GM12864 (cell line): ENCODE data around the gene ADGRD1.

Experiments
- DNase-seq: peaks from one replicate; pipeline ENCODE4 v3.0.0-alpha.2; 2011; ENCODE audit warnings: low read depth
- H3K4me3 ChIP-seq: 2 replicates; pipeline ENCODE4 v1.5.1; 2011; ENCODE audit warnings: mild to moderate bottlenecking, low read depth, low read length, control low read depth
- CTCF ChIP-seq: IDR thresholded peaks from 2 replicates; pipeline ENCODE4 v1.5.1; 2011; ENCODE audit warnings: low read depth, mild to moderate bottlenecking, moderate library complexity, low read length, control low read depth, inconsistent platforms; ENCODE audit errors: missing control alignments

ADGRD1 gene

GRCh38 chr12:130977046-130977742, 23.5 kb downstream of the ADGRD1 start:
- no peak overlapping the region for H3K4me3 ChIP-seq
- no peak for DNase-seq
- no peak for TF ChIP-seq CTCF

- no peak for TF ChIP-seq CTCF
- DNase-seq: no peak
- no peak overlapping the region for H3K4me3 ChIP-seq
Observed at GRCh38 chr12:130977743-130978095, 24.0 kb downstream of the ADGRD1 start.

- DNase-seq: no peak
- no peak overlapping the region for H3K4me3 ChIP-seq
- TF ChIP-seq CTCF: no peak
Observed at GRCh38 chr12:130978785-130979184, 25.1 kb downstream of the ADGRD1 start.

GRCh38 chr12:130981074-130981742, 27.5 kb downstream of the ADGRD1 start:
- no peak for DNase-seq
- no peak for TF ChIP-seq CTCF
- no peak overlapping the region for H3K4me3 ChIP-seq

GRCh38 chr12:130981911-130982310, 28.2 kb downstream of the ADGRD1 start:
- no peak overlapping the region for H3K4me3 ChIP-seq
- no peak for DNase-seq
- no peak for TF ChIP-seq CTCF

GRCh38 chr12:130982565-130983225, 29.0 kb downstream of the ADGRD1 start:
- DNase-seq: no peak
- no peak overlapping the region for H3K4me3 ChIP-seq
- no peak for TF ChIP-seq CTCF
